Heart left ventricle (tissue), 16 donors: Measurements from ENCODE around the gene SLC25A21. TPM values are rescaled to one million over a fixed set of nuclear protein-coding genes. Genes with fewer than 3 reads are reported as not detected.

Experiments used
- ATAC-seq, 4 donors: fragments of 200-7000 bp; cut with Tn5 transposase; one replicate each; pipeline ENCODE4 v1.9.1; 2020 to 2022; ENCODE audit warnings: moderate library complexity in 4 of 4, mild to moderate bottlenecking in 3 of 4, moderate number of reproducible peaks in 1 of 4
- DNase-seq, 5 donors: peaks; one replicate each; pipeline ENCODE4 v3.0.0-alpha.2; 2020
- H3K27ac ChIP-seq, 12 donors: fragments of 200-600 bp; sonication (generic) in 4 of 12; one replicate each; pipeline versions ENCODE4 v1.5.0 to v1.8.0; 2016 to 2022; ENCODE audit warnings: mild to moderate bottlenecking in 2 of 12
- H3K27me3 ChIP-seq, 9 donors: fragments of 200-600 bp; sonication (generic) in 2 of 9; one replicate each; pipeline versions ENCODE4 v1.5.1 to v1.8.0; 2016 to 2022; ENCODE audit warnings: mild to moderate bottlenecking in 3 of 9
- H3K36me3 ChIP-seq, 9 donors: fragments of 200-600 bp; sonication (generic) in 2 of 9; one replicate each; pipeline versions ENCODE4 v1.5.0 to v1.8.0; 2018 to 2022; ENCODE audit warnings: mild to moderate bottlenecking in 2 of 9
- H3K4me1 ChIP-seq, 12 donors: fragments of 200-600 bp; sonication (generic) in 4 of 12; one replicate each; pipeline versions ENCODE4 v1.5.0 to v1.8.0; 2016 to 2022; ENCODE audit warnings: mild to moderate bottlenecking in 3 of 12
- H3K4me3 ChIP-seq, 12 donors: fragments of 200-600 bp; sonication (generic) in 4 of 12; one replicate each; pipeline versions ENCODE4 v1.5.0 to v1.8.0; 2017 to 2022; ENCODE audit warnings: mild to moderate bottlenecking in 9 of 12, moderate library complexity in 4 of 12
- H3K9me3 ChIP-seq, 12 donors: fragments of 200-600 bp; sonication (generic) in 4 of 12; one replicate each; pipeline versions ENCODE4 v1.5.0 to v1.8.0; 2016 to 2022; ENCODE audit warnings: mild to moderate bottlenecking in 1 of 12
- CTCF ChIP-seq, 12 donors: fragments of 200-600 bp; sonication (generic) in 4 of 12; IDR thresholded peaks; one replicate each; pipeline versions ENCODE4 v1.5.0 to v1.8.0; 2018 to 2022; ENCODE audit warnings: antibody characterized with exemption in 12 of 12, mild to moderate bottlenecking in 5 of 12
- POLR2A ChIP-seq, 2 donors: fragments of 450-650 bp; IDR thresholded peaks; one replicate each; pipeline ENCODE4 v1.6.1; 2017; ENCODE audit warnings: antibody characterized with exemption in 2 of 2, mild to moderate bottlenecking in 2 of 2, moderate library complexity in 2 of 2
- WGBS, 4 donors: extraction: QIAGEN DNeasy Blood & Tissue Kit in 2 of 4; methylation state at CpG; one replicate each; pipeline versions ENCODE4 v1.1.5 to v1.1.7; 2013 to 2018; 5-methylcytosine and 5-hydroxymethylcytosine counted together
- intact Hi-C, 10 donors: fragments of 100-400 bp; cut with DNase I; formaldehyde crosslinking; loops; one replicate each; pipeline versions ENCODE4 v1.11.1 to v1.14.2; 2022
- polyA plus RNA-seq, 2 donors: library from polyadenylated mRNA; stranded (reverse); fragments of 200-250 nt; gene quantifications; one replicate each; pipeline ENCODE4 v1.2.3, GENCODE V29; 2013
- total RNA-seq, 9 donors: library from RNA; depleted of rRNA in 2 of 9; stranded (reverse); fragments of >200 nt in 2 of 9; fragmentation: NEBNext Ultra II Directional in 3 of 9; extraction: Animal tissue kit (Norgen Biotek cat#: 25700) in 3 of 9; gene quantifications; one replicate each; pipeline versions ENCODE4 v1.1.0 to v1.2.4, GENCODE V29; 2016 to 2023
- donor health status: ischemic (EF 13 %, LVEDD 7.1; RV severe dilation, severe dysfunction).
- donor health status: healthy with polysubstance abuse.
- donor health status: DM: no; HTN: yes; CAD: no.
- donor health status: DM: no; HTN: no; CAD: no.
- donor health status: ischemic (EF 25% LVEDD 6.9; RV normal size, moderate dysfunction).
- donor health status: ischemic (EF 25% LVEDD 5.7; RV mildly dilated, moderate dysfunction).
- donor health status: healthy.
- donor health status: DM: yes; HTN: yes; CAD: no.
- donor health status: ischemic (EF 35%, LVEDD 5.7; RV mildly dilated, moderate dysfunction).
- donor health status: nonischemic (EF 11% LVEDD 7.7; RV severe dilation, severe dysfunction).
- donor health status: DM: yes; HTN: yes; CAD: no.
- donor health status: PGD.
- donor health status: ischemic (EF 29% LVEDD 5.4; RV normal size, mild dysfunction).
- donor health status: nonischemic (EF 23%, LVEDD 6.1; RV moderate dilation, normal function).

Gene SLC25A21
- total and polyA plus RNA-seq, 11 donors = 0.12 to 1.6 (median 0.24) TPM; not detected in 1

GRCh38 chr14:36719823-36720222, 452.6 kb downstream of the SLC25A21 start:
- no peak overlapping the region for H3K27ac ChIP-seq
- 86 to 94% (median 92%) methylated on average over 7 of the region's 7 CpGs for WGBS, 4 donors
- intact Hi-C loops = no loop called here
- DNase-seq (no peak), ATAC-seq (no peak)
- no peak for TF ChIP-seq CTCF (IDR thresholded peaks at IDR 0.05)
- TF ChIP-seq POLR2A (IDR thresholded peaks at IDR 0.05) = no peak
- H3K9me3 ChIP-seq = no peaks in the 10 kb centered on the region
- no peaks in the 10 kb centered on the region for H3K36me3 ChIP-seq
- no peaks in the 10 kb centered on the region for H3K27me3 ChIP-seq
- no peaks in the 10 kb centered on the region for H3K4me1 ChIP-seq
- no peak overlapping the region for H3K4me3 ChIP-seq

GRCh38 chr14:36718216-36718615, 454.2 kb downstream of the SLC25A21 start:
- intact Hi-C loops = no loop called here
- ATAC-seq = no peak
- WGBS, 4 donors = 56 to 71% (median 64%) methylated on average over 1 of the region's 1 CpG

GRCh38 chr14:36717363-36717762, 455.0 kb downstream of the SLC25A21 start:
- H3K27ac ChIP-seq = no peak overlapping the region
- intact Hi-C loops = no loop called here
- no peak for DNase-seq
- H3K4me1 ChIP-seq = no peaks in the 10 kb centered on the region
- ATAC-seq = no peak
- H3K36me3 ChIP-seq = no peaks in the 10 kb centered on the region
- H3K4me3 ChIP-seq = no peak overlapping the region
- no peaks in the 10 kb centered on the region for H3K27me3 ChIP-seq
- TF ChIP-seq POLR2A (IDR thresholded peaks at IDR 0.05) (no peak), CTCF (IDR thresholded peaks at IDR 0.05) (no peak)
- WGBS, 4 donors = 33 to 58% (median 42%) methylated on average over 5 of the region's 5 CpGs
- no peaks in the 10 kb centered on the region for H3K9me3 ChIP-seq

More at GRCh38 chr14:36718216-36718615, 454.2 kb downstream of the SLC25A21 start:
- DNase-seq = no peak
- no peaks in the 10 kb centered on the region for H3K36me3 ChIP-seq
- H3K27me3 ChIP-seq = no peaks in the 10 kb centered on the region
- no peak overlapping the region for H3K4me3 ChIP-seq
- TF ChIP-seq CTCF (IDR thresholded peaks at IDR 0.05) = no peak
- TF ChIP-seq POLR2A (IDR thresholded peaks at IDR 0.05) = no peak
- H3K27ac ChIP-seq = no peak overlapping the region
- no peaks in the 10 kb centered on the region for H3K9me3 ChIP-seq
- no peaks in the 10 kb centered on the region for H3K4me1 ChIP-seq

- WGBS, 4 donors = 72 to 82% (median 78%) methylated on average over 7 of the region's 7 CpGs
These were observed 455.7 kb downstream of the SLC25A21 start for GRCh38 chr14:36716614-36717184.

More at GRCh38 chr14:36716614-36717184, 455.7 kb downstream of the SLC25A21 start:
- Histone ChIP-seq H3K4me3 (no peak overlapping the region), H3K27ac (no peak overlapping the region), H3K4me1 (no peaks in the 10 kb centered on the region), H3K36me3 (no peaks in the 10 kb centered on the region), H3K9me3 (no peaks in the 10 kb centered on the region), H3K27me3 (no peaks in the 10 kb centered on the region)
- intact Hi-C loops = no loop called here
- ATAC-seq (no peak), DNase-seq (no peak)
- TF ChIP-seq POLR2A (IDR thresholded peaks at IDR 0.05) = no peak
- TF ChIP-seq CTCF (IDR thresholded peaks at IDR 0.05) = no peak
